Osteoblast (primary cell): ENCODE measurements around the gene BMPR1B. TPM values are rescaled to one million over a fixed set of nuclear protein-coding genes. Genes with fewer than 3 reads are reported as not detected.

Source experiments
- DNase-seq: peaks from one replicate; pipeline ENCODE4 v3.0.0; 2011; ENCODE audit warnings: low spot score, mixed read lengths; ENCODE audit not compliant: insufficient read length; ENCODE audit errors: missing footprints
- H2AFZ ChIP-seq: 2 replicates; pipeline ENCODE4 v1.6.0; 2011; ENCODE audit warnings: mild to moderate bottlenecking, low read length
- H3K27ac ChIP-seq: 2 replicates; pipeline ENCODE4 v1.5.1; 2011; ENCODE audit warnings: mild to moderate bottlenecking, low read depth, low read length, moderate library complexity
- H3K27me3 ChIP-seq: 2 replicates; pipeline ENCODE4 v1.6.0; 2012; ENCODE audit warnings: mild to moderate bottlenecking, control low read depth, inconsistent platforms, low read length, moderate library complexity; ENCODE audit not compliant: insufficient read depth
- H3K36me3 ChIP-seq: 2 replicates; pipeline ENCODE4 v1.5.1; 2011; ENCODE audit warnings: mild to moderate bottlenecking, low read length, control low read depth, moderate library complexity; ENCODE audit not compliant: insufficient read depth
- H3K4me1 ChIP-seq: 2 replicates; pipeline ENCODE4 v1.5.1; 2011; ENCODE audit warnings: mild to moderate bottlenecking, low read length, control low read depth, moderate library complexity; ENCODE audit not compliant: insufficient read depth
- H3K4me2 ChIP-seq: 2 replicates; pipeline ENCODE4 v1.6.0; 2011; ENCODE audit warnings: mild to moderate bottlenecking, low read length; ENCODE audit not compliant: insufficient read depth
- H3K4me3 ChIP-seq: fragments of 200-600 bp; sonication (generic); 3 replicates; pipeline ENCODE4 v1.5.1; 2012; ENCODE audit warnings: mild to moderate bottlenecking, low read length, inconsistent platforms; ENCODE audit not compliant: insufficient read depth
- H3K79me2 ChIP-seq: 2 replicates; pipeline ENCODE4 v1.6.0; 2012; ENCODE audit warnings: mild to moderate bottlenecking, low read length, control low read depth, inconsistent platforms; ENCODE audit not compliant: insufficient read depth
- H3K9me3 ChIP-seq: 2 replicates; pipeline ENCODE4 v1.5.1; 2011; ENCODE audit warnings: low read depth, low read length, control low read depth
- H4K20me1 ChIP-seq: 2 replicates; pipeline ENCODE4 v1.6.0; 2012; ENCODE audit warnings: mild to moderate bottlenecking, low read length, control low read depth; ENCODE audit not compliant: insufficient read depth
- CTCF ChIP-seq: IDR thresholded peaks from 2 replicates; pipeline ENCODE4 v1.5.1; 2011; ENCODE audit warnings: mild to moderate bottlenecking, low read depth, low read length, moderate library complexity; ENCODE audit errors: extremely low read depth
- total RNA-seq: library from RNA; depleted of rRNA; stranded (reverse); fragments of >200 nt; gene quantifications from 2 replicates; pipeline ENCODE4 v1.2.3, GENCODE V29; 2012

BMPR1B gene
- total RNA-seq, 1 donor, result 2.5 TPM

- Histone ChIP-seq H3K9me3 (no peaks in the 10 kb centered on the region), H3K27ac (no peak overlapping the region), H3K4me2 (no peak overlapping the region), H4K20me1 (no peaks in the 10 kb centered on the region), H3K79me2 (no peaks in the 10 kb centered on the region), H2AFZ (no peak overlapping the region), H3K4me1 (peaks cover 15% of the 10 kb centered on the region), H3K27me3 (no peaks in the 10 kb centered on the region), H3K4me3 (no peak overlapping the region), H3K36me3 (no peaks in the 10 kb centered on the region)
- no peak for TF ChIP-seq CTCF
- DNase-seq, result no peak
Observed at GRCh38 chr4:94715726-94716125, 42.0 kb upstream of the BMPR1B start.

- Histone ChIP-seq H3K27ac (no peak overlapping the region), H3K4me2 (no peak overlapping the region), H3K79me2 (no peaks in the 10 kb centered on the region), H3K36me3 (no peaks in the 10 kb centered on the region), H3K27me3 (no peaks in the 10 kb centered on the region), H2AFZ (no peak overlapping the region), H4K20me1 (no peaks in the 10 kb centered on the region), H3K9me3 (no peaks in the 10 kb centered on the region), H3K4me1 (no peaks in the 10 kb centered on the region), H3K4me3 (no peak overlapping the region)
- DNase-seq, result peak; percentile 56
- no peak for TF ChIP-seq CTCF
Observed at GRCh38 chr4:94721310-94721709, 36.4 kb upstream of the BMPR1B start.

GRCh38 chr4:94722270-94722669, 35.5 kb upstream of the BMPR1B start:
- Histone ChIP-seq H3K27me3 (no peaks in the 10 kb centered on the region), H3K4me1 (no peaks in the 10 kb centered on the region), H3K4me2 (no peak overlapping the region), H2AFZ (peak overlapping the region; percentile 73), H3K9me3 (no peaks in the 10 kb centered on the region), H3K27ac (no peak overlapping the region), H3K79me2 (no peaks in the 10 kb centered on the region), H4K20me1 (no peaks in the 10 kb centered on the region), H3K36me3 (no peaks in the 10 kb centered on the region), H3K4me3 (no peak overlapping the region)
- TF ChIP-seq CTCF, result no peak
- no peak for DNase-seq

- no peaks in the 10 kb centered on the region for H3K79me2 ChIP-seq
- no peak overlapping the region for H3K4me3 ChIP-seq
- no peaks in the 10 kb centered on the region for H3K27me3 ChIP-seq
- no peak overlapping the region for H3K4me2 ChIP-seq
- no peak overlapping the region for H2AFZ ChIP-seq
- DNase-seq, result no peak
- no peak overlapping the region for H3K27ac ChIP-seq
- no peaks in the 10 kb centered on the region for H3K4me1 ChIP-seq
- H3K9me3 ChIP-seq, result no peaks in the 10 kb centered on the region
- no peak for TF ChIP-seq CTCF
- no peaks in the 10 kb centered on the region for H3K36me3 ChIP-seq
- no peaks in the 10 kb centered on the region for H4K20me1 ChIP-seq
Observed at GRCh38 chr4:94722748-94723147, 35.0 kb upstream of the BMPR1B start.
